GM21529 (cell line): ENCODE results near the gene PINLYP.
"Not testable (repeated sequence)": the region's sequence is repeated elsewhere in the genome, so short reads cannot be mapped to it uniquely, and the experiment has no call there.

Experiments used
- ATAC-seq: cut with Tn5 transposase; IDR thresholded peaks from one replicate; pipeline ENCODE4 v1.9.1; 2021; ENCODE audit not compliant: unreplicated experiment

The PINLYP gene

DNA sequence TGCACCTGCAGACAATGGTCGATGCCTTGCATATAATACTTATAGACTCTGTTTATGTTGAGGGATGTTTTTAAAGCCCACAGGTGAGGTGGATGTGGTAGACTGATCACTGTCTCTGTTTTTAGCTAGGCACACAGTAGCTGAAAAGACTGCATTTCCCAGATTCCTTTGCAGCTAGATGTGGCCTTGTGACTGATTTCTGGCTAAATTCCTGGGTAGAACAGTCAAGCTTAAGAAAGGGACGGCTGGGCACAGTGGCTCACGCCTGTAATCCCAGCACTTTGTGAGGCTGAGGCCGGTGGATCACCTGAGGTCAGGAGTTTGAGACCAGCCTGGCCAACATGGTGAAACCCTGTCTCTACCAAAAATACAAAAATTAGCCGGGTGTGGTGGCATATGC lies 24.7 kb downstream of the PINLYP start:
- not testable (repeated sequence) for ATAC-seq

DNA sequence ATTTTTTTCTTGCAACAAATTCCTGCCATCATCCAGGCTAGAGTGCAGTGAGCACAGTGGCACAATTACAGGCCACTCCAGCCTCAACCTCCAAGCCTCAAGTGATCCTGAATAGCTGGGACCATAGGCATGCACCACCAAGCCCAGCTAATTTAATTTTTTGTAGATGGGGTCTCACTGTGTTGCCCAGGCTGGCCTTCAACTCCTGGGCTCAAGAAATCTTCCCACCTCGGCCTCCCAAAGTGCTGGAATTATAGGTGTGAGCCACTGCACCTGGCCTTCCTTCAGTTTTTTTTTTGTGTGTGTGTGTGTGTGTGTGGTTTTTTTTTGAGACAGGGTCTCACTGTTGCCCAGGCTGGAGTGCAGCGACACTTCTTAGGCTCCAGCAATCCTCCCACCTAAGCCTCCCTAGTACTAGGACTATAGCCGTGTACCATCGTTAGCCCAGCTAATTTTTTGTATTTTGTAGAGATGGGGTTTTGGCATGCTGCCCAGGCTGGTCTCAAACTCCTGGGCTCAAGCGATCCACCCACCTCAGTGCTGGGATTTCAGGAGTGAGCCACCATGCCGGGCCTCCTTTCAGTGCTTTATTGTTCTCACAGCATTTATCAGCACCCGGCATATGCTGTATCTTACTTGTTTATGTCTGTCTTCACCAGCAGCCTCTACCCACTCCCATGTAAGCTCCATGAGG lies 30.4 kb downstream of the PINLYP start:
- no peak for ATAC-seq

DNA sequence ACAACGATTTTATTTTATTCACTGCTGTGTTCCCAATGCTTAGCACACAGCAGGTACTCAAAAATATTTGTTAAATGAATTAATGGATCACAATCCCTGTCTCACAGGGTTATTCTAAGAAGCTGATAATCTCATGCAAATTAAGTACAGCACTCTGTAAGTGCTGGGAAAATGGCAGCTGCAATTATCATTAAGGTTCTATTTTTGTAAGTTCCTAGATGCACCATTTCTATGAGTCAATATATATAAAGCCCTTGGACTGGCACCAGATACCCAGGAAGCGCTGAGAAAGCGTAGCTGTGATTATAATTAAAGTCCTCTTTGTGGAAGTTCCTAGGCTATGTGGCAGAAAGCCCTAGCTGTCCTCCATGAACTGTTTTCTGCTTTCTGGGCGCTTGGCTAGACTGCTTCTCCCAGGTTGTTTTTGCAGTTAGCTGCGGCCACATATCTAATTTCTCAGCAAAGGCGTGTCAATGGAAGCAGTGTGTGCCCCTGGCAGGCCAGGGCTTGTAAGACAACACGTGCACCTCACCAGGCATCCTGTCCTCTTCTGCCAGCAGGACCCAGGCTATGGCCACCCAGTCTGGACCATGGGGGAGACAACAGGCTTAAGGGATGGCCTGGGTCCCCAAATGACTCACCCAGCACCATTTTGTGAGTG lies 31.1 kb downstream of the PINLYP start:
- ATAC-seq = no peak

DNA sequence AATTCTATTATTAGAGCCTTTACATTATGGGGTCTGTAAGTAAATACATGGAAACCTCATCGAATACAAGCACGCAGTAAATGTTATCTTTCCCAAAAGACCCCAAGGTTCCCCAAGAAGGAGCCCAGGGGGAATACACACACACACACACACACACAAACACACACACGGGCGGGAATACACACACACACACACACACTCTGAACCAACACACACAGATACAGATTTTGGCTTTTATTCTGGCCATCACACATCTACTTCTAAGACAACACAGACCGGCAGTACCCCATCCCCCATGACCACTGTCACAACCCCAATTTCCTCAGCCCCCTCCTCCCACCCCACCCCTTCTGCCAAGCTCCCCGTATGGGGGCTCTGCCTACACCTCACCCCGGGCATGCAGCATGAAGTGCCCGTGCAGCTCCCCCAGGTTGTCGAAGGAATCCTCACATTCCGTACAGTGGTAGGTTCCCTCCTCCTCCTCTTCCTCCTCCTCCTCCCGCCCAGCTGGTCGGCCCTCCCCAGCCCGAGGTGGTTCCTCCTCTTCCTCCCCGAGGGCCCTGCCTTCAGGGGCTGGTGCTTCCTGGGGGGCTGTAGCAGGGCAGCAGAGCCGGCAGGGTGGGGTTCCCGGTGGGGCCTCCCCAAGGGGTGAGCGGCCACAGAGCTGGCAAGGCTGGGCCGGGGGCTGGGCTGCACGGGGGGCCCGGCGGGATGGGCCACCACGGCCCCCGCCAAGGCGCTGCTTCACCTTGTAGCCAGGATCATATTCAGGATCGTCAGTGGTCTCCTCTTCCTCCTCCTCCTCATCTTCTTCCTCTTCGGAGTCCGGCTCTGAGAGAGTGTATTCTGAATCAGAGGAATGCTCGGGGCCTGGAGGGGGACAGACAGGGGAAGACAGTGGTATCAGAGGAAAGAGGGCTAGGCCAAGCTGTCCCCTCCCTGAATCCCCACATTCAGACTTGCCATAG lies 31.9 kb downstream of the PINLYP start:
- ATAC-seq = no peak

DNA sequence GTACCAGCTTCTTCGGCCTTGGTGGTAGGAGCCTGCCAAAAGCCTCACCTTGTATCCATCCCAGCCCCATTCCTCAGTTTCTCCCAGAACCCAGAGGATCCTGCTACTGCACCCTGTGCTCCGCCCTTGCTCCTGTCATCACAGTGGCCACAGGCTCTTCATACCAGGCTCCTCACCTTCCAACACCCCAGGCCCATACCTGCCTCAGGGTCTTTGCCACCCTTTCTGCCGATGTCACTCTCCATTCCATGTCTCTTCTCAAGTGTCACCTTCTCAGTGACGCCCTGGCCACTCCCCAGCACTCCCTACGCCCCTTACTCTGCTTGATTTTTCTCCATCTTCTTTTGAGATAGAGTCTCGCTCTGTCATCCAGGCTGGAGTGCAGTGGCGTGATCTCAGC lies 34.3 kb downstream of the PINLYP start:
- ATAC-seq = no peak

DNA sequence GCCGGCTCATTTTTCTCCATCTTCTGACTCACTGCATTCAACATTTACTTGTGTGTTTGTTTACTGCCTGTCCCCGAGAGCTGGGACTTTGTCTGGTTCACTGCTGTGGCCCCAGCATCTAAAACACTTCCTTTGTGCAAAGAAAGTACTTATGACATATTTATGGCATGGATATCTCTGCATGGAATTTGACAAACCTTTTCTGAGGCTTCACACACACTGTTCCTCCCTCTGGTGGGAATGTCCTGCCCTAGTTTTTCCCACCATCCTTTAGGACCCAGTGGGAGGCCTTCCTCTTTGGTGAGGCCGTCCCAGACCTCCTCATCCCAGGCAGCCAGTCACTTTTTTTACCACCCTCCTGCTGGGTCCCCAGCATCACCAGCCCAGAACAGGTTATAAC lies 34.9 kb downstream of the PINLYP start:
- ATAC-seq = no peak

DNA sequence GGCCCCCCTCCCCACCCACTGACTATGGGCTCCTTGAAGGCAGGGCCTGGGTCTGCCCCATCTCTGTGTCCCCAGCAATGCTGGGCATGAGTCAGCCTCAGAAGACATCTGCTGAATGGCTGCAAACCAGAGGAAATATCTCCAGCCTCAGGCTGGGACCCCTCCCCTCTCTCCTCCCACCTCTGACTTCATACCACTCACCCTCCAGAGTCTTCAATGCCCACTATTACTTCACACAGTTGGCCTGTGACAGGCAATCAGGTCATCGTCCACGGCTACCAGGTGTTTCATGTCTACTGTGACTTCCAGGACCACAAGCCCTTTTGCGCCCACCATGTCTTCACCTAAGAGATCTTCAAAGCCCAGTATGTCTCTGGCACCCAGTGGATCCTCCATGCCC lies 36.2 kb downstream of the PINLYP start, which contains the start of gene SRRM5:
SRRM5 (plus strand) TSS at position 301 of the 400 bp plus-strand sequence; CDS start at position 335, 34 bp downstream.
- ATAC-seq = no peak

DNA sequence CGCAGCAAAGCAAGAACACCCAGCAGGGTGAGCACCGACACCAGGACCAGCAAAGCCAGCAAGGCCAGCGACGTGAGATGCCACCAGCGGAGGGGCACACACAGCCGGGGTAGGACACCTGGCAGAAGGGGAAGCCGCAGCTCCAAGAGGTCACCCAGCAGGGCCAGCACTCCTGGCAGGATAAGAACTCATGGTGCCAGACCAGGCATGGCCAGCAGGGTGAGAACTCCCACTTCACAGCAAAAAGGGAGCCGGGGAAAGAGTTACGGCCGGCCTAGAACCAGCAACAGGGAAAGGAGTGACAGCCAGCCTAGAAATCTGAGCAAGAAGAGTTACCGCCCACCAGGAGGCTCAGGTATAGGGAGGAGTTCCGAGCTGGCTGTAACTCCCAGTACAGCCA lies 36.8 kb downstream of the PINLYP start:
- ATAC-seq = no peak

DNA sequence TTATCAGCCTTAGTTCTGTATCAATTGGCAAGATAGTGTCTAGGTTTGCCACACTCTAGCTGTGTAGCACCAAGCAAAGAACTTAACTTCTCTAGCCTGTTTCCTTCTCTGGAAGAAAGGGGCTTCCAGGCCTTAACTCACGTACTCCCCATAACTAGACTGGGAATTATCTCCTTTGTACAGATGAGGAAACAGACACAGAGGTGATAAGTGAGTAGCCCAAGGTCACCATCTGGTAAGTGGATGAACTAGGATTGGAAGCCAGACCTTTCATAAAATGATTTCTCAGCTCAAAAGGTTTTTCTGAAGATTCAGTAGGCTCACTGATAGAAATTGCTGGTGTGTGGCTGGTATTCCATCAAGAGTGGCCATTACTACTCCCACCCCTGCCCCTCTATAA lies 40.7 kb downstream of the PINLYP start:
- no peak for ATAC-seq

DNA sequence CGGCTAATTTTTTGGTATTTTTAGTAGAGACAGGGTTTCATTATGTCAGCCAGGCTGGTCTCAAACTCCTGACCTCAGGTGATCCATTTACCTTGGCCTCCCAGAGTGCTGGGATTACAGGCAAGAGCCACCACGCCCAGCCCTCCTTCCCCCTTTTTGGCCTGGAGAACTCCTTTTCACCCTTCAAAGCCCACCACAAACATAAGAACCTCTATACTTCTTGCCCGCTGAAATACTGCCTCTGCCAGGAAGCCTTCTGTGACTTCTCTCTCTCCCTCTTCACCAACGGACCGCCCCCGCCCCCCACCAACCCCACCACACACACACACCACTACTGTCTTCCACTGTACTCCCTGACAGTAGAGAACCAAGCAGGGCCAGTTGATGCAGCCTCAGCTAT lies 41.4 kb downstream of the PINLYP start:
- no peak for ATAC-seq

DNA sequence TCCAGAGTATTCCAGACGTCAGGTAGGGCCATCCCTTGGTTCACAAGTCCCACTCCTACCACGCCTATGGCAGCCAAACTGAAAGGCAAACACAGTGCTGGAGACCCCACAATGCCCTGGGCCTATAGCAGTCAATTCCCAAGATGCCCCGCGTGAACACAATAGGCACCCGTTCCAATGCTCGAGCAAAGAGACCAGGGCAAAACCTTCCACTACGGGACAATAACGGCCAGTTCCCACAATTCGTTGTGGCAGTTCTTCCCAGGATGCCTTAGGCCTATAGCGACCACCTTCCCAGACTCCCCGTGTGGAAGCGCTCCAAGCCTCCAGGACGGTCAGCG lies 43.3 kb downstream of the PINLYP start:
- ATAC-seq = peak; percentile 29

DNA sequence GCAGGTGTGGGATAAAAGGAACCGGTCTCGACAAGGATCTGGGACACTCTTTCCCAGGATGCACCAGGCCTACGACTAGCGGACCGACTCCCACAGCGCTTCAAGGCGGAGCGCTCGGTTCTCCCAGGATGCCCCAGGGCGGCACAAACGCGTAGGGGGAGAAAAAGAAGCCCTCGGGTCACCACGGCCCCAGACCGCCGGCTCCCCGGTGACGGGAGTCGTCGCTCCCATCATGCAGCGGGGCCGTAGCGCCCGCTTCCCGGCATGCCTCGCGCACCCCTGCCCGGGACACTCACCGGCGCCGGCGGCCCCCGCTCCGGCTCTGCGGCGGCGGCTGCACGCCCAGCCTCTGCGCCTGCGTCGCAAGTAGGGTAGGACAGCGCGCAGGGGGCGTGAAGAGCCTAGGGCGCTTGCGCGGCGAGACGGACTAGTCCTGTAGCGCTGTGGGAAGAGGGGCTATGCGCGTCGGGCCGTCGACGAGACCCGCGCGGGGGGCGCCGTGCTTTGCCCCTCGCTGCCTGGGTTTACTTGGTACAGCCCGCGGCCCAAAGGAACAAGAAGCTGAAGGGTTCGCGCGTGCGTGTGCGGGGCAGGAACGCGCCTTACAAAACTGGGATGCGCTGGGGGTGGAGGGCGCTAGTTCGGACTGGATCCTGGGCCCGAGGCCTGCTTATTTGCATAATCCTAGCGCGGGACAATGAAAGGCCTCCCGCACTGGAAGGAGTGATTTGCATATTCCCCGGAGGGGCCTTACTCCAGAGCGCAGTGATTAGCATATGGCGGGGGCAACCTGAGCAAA lies 43.9 kb downstream of the PINLYP start, which contains the start of gene ZNF428:
ZNF428 (minus strand) TSS at position 368 of the 799 bp plus-strand sequence. CDS start 5,325 bp downstream, outside the sequence.
- peak; percentile 80 for ATAC-seq

DNA sequence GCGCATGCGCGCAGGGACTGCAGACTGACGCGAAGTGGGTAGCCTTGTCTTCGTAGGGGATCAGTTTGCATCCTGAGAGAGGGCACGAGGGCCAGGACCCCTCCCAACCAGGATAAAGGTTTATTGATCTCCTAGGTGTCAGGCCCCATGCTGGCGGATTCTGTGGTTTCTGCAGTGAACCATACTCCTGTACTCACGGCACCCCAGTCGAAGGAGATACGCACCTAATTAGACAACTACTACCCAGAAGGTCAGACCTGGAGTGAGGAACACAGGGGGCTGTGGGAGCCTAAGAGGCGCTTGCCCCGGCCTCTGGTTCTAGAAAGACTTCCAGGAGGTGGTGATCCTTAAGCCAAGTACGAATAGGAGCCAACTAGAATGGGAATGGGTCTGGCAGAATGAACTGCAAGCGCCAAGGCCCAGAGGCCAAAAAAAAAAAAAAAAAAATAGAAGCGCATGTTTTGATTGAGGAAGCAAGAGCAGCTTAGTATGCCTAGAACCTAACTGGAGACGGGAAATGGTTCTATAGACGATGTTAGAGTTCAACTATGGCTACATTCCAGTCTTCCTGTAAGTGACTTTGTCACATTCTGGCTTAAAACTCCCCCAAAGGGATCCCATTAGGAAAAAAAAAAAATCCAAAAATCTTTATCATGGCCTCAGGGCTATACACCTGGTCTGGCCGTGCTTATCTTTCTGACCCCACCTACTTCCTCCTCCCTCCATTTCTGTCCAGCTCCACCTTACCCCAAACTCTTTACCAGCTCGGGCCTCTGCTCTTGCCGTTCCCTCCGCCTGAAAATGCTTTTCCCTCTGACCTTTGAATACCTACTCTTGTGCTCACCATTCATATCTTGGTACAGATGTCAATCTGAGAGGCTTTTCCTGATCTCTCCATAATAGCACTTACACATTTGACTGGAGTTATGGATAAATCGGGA lies 44.7 kb downstream of the PINLYP start:
- no peak for ATAC-seq

DNA sequence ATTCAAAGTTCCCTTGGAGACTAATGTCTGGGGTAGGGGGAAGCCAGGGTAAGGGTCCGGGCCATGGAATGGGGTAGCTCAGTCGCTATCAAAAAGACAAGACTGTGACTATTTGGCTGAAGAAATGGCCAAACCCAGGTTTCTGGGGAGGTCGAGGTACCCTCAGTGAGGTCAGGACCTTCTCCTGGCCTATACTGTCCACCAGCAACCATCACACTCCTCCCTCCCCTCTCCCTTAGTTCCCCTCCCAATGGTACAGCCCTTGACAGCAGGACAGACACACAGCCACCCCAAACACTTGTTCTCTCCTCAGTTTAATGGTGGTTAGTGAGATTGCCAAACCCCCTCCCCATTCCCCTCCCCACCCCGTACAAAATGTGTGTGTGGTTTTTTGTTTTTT lies 46.5 kb downstream of the PINLYP start:
- ATAC-seq = no peak

DNA sequence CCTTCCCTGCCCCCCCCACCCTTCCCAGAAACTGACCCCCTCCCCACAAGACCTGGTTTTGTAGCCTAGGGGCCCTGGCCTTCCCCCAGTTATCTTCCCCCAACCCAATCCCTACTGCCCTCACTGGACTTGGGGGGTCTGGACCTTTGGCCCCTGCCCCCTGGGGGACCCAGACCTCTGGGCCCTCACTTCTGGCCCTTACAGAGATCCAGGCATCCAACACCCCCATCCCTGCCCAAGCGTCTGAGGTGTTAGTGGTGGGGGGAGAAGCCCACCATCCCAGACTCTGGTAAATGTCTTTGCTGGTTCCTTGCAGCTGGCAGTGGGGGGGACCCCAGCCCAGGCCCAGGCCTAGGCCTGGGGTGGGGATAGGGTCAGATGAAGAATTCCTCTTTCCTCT lies 47.4 kb downstream of the PINLYP start:
- ATAC-seq = no peak

DNA sequence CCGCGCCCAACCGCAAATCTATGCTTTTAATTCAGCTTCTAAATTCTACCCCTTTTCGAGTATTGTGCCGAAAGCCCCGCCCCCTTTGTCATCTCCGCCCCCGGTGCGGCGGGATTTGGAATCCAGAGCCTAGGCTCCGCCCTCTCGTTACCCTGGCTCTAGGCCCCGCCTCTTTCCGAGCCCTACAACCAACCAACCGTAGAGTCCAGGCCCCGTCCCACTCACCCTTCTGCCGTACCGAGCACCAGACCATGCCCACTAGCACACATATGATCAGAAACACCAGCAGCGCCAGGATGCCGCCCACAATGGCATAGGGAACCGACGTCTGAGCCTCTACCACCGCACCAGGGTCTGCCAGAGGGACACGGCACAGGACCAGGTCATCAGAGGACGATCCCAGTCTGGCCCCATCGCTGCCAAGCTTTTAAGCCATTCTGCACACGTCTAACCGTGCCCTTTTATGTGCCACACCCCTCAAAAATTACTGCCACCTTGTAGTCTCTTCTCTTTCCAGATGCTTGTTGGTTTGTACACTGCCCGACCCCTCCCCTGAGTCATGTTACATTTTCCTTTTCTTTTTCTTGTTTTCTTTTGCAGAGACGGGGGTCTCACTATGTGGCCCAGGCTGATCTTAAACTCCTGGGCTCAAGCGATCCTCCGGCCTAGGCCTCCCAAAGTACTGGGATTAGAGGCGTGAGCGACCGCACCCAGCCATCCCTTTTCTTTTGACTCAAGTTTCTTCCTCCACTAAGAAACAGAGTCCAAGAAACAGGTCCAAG lies 48.5 kb downstream of the PINLYP start:
- ATAC-seq = no peak

DNA sequence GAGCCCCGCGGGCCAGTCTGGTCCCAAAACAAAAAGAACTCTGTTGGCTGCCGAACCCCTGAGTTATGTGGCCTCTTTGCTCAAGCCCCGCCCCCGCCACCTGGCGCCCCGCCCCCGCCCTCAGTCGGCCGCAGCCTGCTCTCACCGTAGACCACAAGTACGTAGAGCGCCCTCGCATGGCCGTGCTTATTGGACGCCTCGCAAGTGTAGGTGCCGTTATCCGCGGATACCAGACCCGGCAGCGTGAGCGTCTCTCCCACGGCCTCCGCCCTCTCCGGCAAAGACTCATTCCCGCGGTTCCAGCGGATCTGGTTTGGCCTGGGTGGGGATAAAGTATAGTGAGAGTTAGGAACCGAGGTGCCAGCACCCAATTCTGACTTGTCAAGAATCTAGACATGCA lies 49.3 kb downstream of the PINLYP start:
- no peak for ATAC-seq

DNA sequence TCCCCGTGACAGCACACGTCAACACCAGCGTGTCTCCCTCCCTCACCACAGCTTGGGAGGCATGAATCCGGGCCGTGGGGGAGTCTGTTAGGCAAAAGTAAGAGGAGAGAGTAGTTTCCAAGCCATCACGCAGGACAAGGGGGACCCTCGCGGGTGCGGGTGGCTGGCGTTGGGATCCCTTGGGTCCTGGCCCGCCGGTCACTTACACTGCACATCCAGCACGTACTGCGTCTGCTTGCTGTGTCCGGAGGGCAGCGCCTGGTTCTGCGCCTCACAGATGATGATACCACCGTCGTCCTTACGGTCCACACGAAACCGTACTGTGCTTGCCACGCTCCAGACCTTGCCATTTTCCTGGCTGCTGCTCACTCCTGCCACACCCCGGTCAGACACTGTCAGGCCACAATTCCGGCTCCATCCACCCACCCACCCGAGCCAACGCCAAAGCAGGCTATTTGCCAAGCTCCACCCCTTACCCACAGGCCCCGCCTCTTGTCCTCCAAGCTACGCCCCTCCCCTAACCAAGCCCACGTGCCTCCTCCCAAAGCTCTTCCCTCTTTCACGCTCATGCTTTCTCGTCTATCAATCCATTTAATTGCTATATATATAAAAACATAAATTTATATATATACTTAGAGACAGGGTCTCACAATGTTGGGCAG lies 50.4 kb downstream of the PINLYP start:
- ATAC-seq = no peak
